SK-MEL-5 (cell line): ENCODE results near the gene TINAGL1. TPM values are rescaled to one million over a fixed set of nuclear protein-coding genes. Genes with fewer than 3 reads are reported as not detected.

Source experiments
- DNase-seq: peaks from one replicate; pipeline ENCODE4 v3.0.0-alpha.2; 2016; ENCODE audit warnings: low read depth, low spot score
- in situ Hi-C: cut with HindIII; loops from 2 replicates; pipeline ENCODE4 v1.10.0; 2016; ENCODE audit warnings: low sequenced_read_pairs, high pct_unique_total_duplicates, low pct_unique_long_range_greater_than_20kb
- total RNA-seq: library from RNA; depleted of rRNA; stranded (reverse); fragments of >200 nt; shearing (Covaris generic); gene quantifications from 2 replicates; pipeline ENCODE4 v1.2.3, GENCODE V29; 2014

Gene TINAGL1
- total RNA-seq, 1 experiment from 2014 or later, result not detected

DNA sequence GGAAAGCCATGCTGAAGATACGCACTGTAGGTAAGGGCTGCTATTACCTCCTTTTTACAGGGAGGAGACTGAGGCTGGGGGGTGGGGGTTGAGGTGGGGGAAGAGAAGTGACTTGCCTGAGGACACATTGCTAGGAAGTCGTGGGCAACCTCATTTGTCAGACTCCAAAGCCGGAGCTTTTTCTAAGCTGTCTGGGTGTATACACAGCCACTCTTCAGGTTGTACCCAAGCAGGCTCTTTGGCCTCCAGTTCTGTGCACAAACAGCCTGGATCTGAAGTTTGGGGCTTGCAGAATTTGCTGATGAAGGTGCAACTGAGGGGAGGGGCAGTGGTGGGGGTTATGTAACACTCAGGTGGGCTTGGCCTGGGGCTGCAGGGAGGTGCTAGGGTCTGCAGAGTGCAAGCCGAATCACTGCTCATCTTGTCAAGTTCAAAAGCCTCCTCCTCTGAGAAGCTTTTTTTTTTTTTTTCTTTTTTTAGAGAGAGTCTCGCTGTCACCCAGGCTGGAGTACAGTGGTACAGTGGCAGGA is 16.9 kb downstream of the TINAGL1 start:
- no peak for DNase-seq
- in situ Hi-C loops, result no loop called here

DNA sequence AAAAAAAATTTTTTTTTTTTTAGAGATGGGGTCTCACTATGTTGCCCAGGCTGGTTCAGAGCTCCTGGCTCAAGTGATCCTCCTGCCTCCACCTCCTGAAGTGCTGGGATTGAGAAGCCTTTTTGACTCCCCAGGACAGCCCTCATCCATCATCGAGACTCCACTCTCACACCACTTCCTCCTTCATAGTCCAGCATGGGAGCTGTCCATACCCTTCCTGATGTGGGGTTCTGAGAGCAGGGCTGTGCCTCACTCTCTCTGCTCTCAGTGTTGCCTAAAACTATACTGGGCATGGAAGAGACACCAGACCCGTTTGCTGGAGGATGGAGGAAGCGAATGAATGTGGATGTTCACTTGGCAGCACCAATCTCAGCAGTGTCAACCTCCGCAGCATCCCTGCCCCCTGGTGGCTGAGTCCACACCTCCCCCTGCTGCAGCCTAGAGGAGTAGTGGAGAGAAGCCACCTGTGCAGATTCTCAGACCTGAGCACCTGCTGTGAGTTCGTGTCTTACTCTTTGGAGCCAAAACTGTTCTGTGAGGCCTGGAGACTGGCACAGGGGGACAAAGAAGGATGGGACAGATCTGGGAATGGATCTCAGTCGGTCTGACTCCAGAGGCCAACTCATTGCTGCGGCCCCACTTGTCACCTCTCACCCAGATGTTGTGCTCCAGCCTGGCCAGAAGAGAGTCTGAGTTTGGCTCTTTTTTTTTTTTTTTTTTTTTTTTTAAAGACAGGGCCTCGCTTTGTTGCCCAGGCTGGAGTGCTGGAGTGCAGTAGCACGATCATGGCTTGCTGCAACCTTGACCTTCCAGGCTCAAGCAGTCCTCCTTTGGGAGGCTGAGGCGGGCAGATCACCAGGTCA is 17.7 kb downstream of the TINAGL1 start:
- in situ Hi-C loops, result no loop called here
- DNase-seq, result peak; percentile 79

DNA sequence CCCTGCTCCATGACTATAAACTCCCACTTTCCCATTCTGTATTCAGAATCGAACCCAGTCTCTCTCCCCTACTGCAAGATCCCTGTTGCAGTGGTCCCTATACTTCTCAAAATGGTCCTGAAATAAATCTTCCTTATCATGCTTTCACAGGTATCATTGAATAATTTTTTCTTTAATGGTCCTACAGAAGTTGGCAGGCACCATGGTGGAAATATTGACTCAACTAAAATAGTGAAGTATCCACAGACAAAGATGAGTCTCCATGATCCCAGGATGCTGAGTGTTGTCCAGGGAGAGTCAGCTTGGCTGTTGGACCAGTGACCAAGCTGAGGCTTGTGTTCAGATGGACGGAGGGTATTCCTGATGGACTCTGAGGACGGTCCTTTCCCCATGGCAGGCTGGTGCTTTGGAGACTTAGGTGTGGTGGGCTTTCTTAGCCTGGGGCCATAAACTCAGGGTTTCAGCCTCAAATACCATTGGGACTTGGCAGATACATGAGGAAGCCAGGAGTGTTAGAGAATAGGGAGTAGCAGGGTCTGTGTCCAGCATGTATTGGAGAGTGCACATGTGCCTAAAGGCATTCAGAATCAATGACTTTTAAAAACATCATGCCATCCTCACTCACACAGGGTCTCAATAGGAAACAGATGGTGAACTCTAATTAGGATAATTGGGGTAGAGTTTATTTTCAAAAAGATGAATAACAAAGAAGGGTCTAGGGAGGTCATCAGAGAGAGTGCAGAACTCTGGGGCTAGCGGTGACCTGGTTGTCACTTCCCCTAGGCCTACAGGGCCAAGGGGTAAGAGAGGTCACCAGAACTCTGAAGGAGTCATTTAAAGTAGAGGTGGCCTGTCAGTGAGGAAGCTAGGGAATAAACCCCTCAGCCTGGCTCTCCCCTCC is 19.8 kb downstream of the TINAGL1 start:
- no peak for DNase-seq
- in situ Hi-C loops, result no loop called here

DNA sequence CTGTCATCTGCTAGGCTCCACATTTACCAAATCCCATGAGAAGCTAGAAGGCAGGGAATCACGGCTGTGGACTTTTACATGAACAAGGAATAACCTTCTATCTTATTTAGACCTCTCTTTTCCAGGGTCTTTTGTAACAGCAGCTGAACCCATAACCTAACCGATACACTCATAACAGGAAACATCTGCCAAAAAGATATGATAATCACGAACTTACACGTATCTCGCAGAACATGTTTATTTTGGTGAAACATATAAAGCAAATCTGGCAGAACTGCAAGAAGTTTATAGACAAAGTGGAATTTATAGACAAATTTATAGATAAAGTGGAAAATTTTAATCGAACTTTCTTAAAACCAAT is 20.4 kb downstream of the TINAGL1 start:
- in situ Hi-C loops, result no loop called here
- DNase-seq, result no peak

DNA sequence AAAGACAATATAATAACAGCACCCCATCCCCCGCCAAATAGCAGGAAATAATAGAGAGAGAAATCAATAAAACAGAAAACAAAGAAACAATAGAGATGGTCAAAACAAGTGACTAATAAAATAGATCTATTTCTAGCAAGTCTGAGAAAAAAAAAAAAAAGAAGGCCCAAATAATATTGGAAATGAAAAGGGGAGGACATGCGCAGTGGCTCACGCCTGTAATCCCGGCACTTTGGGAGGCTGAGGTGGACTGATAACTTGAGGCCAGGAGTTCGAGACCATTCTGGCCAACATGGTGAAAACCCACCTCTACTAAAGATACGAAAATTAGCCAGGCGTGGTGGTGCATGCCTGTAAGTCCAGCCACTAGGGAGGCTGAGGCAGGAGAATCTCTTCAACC is 22.7 kb downstream of the TINAGL1 start:
- in situ Hi-C loops, result no loop called here
- no peak for DNase-seq

DNA sequence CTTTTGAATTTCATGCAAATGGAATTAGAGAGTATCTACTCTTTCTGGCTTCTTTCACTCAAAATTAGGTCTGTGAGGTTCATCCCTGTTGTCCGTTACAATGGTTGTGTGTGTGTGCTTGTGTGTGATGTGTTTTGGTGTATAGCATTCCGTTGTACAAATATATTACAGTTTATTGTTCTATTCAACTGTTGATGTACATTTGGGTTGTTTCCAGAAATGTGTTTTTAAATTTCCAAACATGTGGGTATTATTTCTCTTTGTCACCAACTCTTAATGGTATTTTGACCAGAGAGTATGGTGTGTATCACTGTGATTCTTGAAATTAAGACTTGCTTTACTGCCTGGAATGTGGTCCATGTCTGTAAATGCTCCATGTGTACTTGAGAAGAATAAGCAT is 24.3 kb downstream of the TINAGL1 start:
- DNase-seq, result no peak
- in situ Hi-C loops, result no loop called here

DNA sequence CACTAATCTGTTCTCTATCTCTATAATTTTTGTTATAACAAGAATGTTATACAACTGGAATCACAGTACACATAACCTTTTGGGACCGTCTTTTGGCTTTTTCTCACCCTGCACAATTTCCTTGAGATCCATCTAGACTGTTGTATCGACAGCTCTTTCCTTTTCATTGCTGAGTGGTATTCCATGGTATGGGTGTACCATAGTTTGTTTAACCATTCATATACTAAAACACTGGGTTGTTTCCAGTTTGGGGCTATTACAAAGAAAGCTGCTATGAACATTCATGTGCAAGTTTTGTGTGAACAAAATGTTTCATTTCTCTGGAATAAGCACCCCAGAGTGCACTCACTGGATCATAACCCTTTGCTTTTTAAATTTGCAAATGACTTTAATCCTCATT is 25.8 kb downstream of the TINAGL1 start:
- in situ Hi-C loops, result no loop called here
- no peak for DNase-seq

DNA sequence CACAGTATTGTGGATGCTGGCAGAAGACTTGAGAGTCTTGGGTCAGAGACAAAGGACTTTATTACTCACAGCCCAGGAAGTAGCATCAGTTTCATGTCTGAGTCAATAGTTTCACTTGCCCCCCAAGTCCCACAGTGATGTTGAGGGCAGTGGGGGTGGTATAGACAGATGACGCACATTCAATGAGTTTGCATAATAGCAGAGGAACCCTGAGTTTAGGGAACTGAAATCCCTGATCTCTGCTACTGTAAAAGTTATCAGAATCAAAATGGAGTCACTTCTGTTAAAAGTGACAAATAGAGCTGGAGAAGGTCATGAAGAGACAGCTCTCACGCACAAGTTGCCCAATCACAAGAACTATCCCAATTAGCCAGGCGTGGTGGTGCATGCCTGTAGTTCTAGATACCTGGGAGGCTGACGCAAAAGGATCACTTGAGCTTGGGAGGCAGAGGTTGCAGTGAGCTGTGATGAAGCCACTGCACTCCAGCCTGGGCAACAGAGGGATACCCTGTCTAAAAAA is 29.7 kb downstream of the TINAGL1 start:
- in situ Hi-C loops, result no loop called here
- DNase-seq, result no peak

DNA sequence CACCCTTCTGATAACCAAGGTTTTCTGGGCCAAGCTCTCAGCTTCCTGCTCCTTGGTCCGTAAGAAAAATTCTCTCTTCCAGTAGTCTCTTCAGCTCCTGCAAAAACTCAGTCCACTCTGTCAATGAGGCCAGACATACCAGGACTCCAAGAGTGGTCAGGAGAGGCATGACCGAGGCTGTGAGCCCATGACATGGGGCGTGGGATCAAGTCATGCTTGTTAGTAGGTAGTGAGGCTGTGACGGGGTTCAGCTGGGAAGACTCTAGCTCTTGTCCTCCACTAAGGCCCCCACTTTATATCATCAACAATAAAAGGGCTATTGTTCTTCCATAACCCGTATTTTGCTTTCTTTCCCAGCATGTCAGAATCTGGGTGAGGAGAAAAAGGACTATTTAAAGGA is 31.0 kb downstream of the TINAGL1 start:
- no peak for DNase-seq
- in situ Hi-C loops, result no loop called here

DNA sequence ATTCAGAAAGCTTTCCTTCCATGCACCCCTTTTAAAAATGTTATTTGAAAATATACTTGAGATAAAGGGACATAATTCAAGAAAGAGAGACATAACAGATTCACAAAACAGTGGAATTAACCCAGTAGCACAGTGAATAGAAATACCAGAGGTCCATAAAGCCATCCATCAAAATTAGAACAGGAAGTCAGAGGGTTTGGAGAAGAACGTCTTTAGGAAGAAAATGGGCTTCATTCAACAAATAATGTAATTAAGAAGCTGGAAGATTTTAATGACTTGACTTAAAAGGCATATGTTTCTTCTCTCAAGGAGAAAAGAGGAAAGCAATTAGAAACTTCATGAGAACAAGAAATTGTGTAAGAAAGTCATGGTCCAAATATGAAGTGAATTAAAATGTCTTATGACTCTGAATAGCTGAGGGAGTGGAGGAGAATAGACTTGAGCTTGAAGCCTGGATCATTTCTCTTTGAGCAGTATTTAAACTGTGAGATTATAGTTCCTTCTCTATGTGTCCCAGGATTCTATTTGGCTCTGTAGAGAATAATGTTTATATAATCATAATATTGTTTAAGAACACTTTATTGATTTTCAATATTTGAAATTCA is 33.3 kb downstream of the TINAGL1 start:
- in situ Hi-C loops, result no loop called here
- no peak for DNase-seq

DNA sequence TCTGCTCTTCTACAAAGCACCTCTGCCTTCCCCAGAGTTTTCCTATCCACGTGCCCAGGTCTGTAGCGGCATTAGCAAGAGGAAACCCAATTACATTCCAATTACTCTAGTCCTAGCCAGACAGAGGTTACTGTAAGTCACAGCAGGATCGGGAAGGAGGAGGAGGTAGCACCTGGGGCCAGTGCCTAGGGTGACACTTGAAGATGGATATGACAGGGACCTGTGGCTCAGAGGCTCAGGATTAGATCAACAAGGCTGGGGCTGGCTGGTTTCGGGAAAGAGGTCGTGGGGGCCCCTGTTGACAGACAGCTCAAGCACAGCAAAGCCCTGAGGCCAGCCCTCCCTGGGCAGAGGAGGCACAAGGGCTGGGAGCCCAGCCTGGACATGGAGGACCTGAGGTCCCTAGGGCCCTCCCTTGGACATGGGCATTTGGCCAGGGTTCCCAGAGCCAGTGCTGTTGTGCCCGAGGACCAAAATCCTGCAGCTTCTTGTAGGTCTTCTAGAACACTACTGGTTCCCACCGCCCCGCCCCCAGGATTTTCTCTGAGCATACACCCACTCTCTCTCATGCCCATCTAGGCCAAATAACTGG is 38.2 kb downstream of the TINAGL1 start:
- DNase-seq, result no peak
- in situ Hi-C loops, result no loop called here

DNA sequence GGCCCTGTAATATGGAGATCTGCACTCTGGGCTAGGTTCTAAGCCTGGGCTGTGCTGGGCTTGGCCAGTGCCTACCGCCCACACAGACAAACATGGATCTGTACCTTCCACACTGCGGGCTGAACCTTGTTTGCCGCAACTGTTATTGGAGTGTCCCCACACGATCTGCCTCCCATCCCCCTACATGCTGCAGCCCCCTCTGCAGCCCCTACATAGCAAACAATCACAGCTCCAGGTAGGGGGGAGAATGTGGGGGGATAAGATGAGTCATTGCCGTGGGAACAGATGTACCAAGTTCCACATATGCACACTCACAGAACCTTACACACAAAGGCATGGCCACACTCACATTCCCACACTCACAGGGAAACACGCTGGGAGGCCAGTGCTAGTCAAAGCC is 39.1 kb downstream of the TINAGL1 start:
- in situ Hi-C loops, result no loop called here
- no peak for DNase-seq

DNA sequence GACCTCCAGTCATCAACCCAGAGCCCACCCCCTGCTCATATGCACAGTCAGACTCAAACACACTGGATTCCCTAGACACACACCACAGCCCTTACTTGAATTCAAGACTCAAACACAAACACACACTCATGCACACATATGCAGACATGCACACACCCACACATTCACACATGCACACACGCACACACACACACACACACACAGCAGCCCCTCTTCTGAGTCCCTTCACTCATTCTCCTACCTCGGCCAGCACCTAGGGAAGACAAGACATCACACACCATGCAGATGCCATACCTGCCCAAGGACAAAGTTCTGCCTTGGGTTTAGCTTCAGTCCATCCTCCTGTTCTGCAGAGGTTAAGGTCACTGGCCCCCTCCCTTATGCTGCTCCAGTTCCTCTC is 39.6 kb downstream of the TINAGL1 start:
- in situ Hi-C loops, result no loop called here
- no peak for DNase-seq

DNA sequence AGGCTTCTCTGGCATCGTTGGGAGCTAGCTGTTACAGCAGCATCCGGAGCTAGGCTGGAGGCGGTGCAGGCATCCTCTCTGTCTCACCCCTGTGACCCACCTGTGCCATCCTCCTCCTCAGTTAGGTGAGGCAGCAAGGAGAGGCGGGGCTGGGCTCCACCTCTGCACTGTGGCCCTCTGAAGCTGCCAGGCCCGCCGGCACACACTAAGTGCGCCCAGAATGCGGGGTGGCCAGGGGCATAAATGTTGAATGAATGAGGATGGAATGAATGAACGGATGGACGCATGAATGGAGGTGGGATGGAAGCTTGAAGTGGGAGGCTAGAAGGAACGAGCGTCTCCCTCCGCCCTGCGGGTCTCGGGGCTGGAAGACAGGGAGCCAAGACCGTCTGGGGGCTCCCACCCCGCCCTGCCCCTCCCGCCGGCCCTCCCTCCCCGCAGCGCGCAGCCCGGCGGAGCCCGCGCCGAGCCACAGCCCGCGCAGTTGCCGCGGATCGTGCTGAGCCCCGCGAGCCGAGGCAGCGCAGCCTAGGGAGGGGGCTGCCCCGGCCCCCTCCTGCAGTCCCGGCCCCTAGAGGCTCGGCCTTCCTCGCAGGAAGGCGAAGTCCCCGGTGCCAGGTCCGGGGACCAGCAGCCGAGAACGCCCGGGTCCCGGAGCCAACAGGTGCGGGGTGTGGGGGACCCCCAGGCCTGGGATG is 41.1 kb downstream of the TINAGL1 start, which contains the start of gene HCRTR1:
Gene HCRTR1 (plus strand): TSS at position 472 of the 698 bp plus-strand sequence. CDS start 1,504 bp downstream, outside the sequence.
- in situ Hi-C loops, result no loop called here

DNA sequence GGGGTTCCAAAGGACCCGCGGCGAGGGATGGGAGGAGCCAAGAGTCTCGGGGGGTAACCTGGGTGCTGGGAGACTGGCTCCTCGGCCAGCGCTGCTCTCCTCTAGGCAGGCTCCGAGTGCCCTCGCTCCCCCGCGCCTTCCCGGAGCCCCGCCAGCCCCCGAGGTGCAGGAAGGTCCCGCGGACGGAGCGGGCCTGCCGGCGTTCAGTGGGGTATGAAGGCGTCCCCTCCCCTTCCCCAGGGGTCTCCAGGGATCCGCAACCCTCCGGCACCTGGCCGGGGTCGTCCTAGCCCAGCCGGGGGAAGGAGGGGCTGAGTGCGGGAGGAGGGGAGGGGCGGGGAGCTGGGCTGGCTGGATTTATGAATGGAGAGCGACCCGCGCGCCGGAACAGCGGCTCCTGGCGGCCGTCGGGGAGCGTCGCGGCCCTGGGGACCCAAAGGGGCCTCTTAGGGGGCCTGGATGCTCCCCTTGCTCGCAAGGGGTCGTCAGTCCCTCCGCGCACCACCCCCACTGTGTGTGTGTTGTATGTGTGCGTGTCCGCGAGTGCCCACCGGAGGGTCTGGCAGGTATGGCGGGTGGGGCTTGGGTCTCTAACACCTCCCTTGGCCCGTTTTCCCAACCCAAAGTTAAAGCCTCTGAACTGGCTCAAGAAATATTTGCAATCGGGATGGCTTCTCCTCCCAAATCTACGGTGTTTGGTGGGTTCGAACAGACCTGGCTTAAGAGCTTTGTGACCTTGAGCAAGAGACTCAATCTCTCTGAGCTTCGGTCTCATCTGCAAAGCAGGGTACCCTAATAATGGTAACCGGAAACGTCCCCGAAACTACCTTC is 41.8 kb downstream of the TINAGL1 start:
- in situ Hi-C loops, result no loop called here
- DNase-seq, result peak; percentile 44

More for the DNA sequence above, 41.1 kb downstream of the TINAGL1 start, which contains the start of gene HCRTR1:
- no peak for DNase-seq
